H1 (cell line): ENCODE measurements around the gene UBE2D3. TPM values are rescaled to one million over a fixed set of nuclear protein-coding genes. Genes with fewer than 3 reads are reported as not detected.

Experiments used
- BRCA1 ChIP-seq: IDR thresholded peaks from 2 replicates; pipeline ENCODE4 v1.6.1; 2012; ENCODE audit warnings: low read depth, low read length, improper control_type of control experiment
- CEBPB ChIP-seq: IDR thresholded peaks from 2 replicates; pipeline ENCODE4 v1.6.1; 2012; ENCODE audit warnings: low read depth, low read length
- POLR2AphosphoS5 ChIP-seq: IDR thresholded peaks from 2 replicates; pipeline ENCODE4 v1.6.1; 2011; ENCODE audit warnings: low read depth, low read length
- TEAD4 ChIP-seq: IDR thresholded peaks from 2 replicates; pipeline ENCODE4 v1.6.1; 2012; ENCODE audit warnings: low read depth, low read length, inconsistent platforms, mixed read lengths
- YY1 ChIP-seq: IDR thresholded peaks from 2 replicates; pipeline ENCODE4 v1.6.1; 2011; ENCODE audit warnings: low read depth, mild to moderate bottlenecking, low read length
- polyA plus RNA-seq, 7 experiments: library from polyadenylated mRNA; depleted of rRNA in 3 of 7; stranded (reverse) in 5 of 7; unstranded in 2 of 7; fragments of >200 nt in 5 of 7; fragments of 200-250 nt in 2 of 7; gene quantifications; 1 replicate in 5 of 7; 2 replicates in 1 of 7; 4 replicates in 1 of 7; pipeline versions ENCODE4 v1.2.1 to v1.2.3, GENCODE V29; 2011 to 2013; ENCODE audit warnings: missing spikeins in 2 of 7, mixed read lengths in 2 of 7
- total RNA-seq: library from RNA; stranded (reverse); fragmentation: NEBNext Ultra II Directional; extraction: Animal tissue kit (Norgen Biotek cat#: 25700); gene quantifications from 2 replicates; pipeline ENCODE4 v1.2.1, GENCODE V29; 2021
- TF ChIP-seq, protein P1 (sequence below): fragments of 300-600 bp; sonication (generic); IDR thresholded peaks from 2 replicates; pipeline ENCODE4 v1.7.1; 2012; ENCODE audit warnings: low read length, moderate library complexity, mild to moderate bottlenecking, inconsistent platforms; ENCODE audit not compliant: insufficient replicate concordance

The UBE2D3 gene
- total and polyA plus RNA-seq, 2 of the 8 experiments (the other 6 are each of a cell fraction or from before 2014, with no cell fraction given): 396 to 544 TPM

DNA sequence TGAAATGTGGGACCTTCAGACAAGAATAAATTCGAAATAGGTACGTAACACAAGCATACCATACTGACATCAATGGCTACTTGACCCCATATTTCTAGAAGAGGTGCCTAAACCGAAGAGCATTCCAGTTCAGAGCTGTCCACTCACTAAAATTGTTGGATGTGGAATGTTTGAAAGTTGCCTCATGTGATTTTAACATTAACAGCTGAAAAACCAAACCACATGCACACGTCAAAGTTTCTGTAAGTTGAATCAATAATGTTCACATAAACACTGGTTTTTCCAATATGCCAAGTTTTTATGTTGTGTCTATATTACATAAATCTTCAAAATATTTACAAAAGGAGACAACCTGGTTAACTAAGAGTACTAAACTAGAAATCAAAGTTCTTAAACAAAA lies 3.5 kb downstream of the UBE2D3 start (continued):
- TF ChIP-seq, protein P1, sequence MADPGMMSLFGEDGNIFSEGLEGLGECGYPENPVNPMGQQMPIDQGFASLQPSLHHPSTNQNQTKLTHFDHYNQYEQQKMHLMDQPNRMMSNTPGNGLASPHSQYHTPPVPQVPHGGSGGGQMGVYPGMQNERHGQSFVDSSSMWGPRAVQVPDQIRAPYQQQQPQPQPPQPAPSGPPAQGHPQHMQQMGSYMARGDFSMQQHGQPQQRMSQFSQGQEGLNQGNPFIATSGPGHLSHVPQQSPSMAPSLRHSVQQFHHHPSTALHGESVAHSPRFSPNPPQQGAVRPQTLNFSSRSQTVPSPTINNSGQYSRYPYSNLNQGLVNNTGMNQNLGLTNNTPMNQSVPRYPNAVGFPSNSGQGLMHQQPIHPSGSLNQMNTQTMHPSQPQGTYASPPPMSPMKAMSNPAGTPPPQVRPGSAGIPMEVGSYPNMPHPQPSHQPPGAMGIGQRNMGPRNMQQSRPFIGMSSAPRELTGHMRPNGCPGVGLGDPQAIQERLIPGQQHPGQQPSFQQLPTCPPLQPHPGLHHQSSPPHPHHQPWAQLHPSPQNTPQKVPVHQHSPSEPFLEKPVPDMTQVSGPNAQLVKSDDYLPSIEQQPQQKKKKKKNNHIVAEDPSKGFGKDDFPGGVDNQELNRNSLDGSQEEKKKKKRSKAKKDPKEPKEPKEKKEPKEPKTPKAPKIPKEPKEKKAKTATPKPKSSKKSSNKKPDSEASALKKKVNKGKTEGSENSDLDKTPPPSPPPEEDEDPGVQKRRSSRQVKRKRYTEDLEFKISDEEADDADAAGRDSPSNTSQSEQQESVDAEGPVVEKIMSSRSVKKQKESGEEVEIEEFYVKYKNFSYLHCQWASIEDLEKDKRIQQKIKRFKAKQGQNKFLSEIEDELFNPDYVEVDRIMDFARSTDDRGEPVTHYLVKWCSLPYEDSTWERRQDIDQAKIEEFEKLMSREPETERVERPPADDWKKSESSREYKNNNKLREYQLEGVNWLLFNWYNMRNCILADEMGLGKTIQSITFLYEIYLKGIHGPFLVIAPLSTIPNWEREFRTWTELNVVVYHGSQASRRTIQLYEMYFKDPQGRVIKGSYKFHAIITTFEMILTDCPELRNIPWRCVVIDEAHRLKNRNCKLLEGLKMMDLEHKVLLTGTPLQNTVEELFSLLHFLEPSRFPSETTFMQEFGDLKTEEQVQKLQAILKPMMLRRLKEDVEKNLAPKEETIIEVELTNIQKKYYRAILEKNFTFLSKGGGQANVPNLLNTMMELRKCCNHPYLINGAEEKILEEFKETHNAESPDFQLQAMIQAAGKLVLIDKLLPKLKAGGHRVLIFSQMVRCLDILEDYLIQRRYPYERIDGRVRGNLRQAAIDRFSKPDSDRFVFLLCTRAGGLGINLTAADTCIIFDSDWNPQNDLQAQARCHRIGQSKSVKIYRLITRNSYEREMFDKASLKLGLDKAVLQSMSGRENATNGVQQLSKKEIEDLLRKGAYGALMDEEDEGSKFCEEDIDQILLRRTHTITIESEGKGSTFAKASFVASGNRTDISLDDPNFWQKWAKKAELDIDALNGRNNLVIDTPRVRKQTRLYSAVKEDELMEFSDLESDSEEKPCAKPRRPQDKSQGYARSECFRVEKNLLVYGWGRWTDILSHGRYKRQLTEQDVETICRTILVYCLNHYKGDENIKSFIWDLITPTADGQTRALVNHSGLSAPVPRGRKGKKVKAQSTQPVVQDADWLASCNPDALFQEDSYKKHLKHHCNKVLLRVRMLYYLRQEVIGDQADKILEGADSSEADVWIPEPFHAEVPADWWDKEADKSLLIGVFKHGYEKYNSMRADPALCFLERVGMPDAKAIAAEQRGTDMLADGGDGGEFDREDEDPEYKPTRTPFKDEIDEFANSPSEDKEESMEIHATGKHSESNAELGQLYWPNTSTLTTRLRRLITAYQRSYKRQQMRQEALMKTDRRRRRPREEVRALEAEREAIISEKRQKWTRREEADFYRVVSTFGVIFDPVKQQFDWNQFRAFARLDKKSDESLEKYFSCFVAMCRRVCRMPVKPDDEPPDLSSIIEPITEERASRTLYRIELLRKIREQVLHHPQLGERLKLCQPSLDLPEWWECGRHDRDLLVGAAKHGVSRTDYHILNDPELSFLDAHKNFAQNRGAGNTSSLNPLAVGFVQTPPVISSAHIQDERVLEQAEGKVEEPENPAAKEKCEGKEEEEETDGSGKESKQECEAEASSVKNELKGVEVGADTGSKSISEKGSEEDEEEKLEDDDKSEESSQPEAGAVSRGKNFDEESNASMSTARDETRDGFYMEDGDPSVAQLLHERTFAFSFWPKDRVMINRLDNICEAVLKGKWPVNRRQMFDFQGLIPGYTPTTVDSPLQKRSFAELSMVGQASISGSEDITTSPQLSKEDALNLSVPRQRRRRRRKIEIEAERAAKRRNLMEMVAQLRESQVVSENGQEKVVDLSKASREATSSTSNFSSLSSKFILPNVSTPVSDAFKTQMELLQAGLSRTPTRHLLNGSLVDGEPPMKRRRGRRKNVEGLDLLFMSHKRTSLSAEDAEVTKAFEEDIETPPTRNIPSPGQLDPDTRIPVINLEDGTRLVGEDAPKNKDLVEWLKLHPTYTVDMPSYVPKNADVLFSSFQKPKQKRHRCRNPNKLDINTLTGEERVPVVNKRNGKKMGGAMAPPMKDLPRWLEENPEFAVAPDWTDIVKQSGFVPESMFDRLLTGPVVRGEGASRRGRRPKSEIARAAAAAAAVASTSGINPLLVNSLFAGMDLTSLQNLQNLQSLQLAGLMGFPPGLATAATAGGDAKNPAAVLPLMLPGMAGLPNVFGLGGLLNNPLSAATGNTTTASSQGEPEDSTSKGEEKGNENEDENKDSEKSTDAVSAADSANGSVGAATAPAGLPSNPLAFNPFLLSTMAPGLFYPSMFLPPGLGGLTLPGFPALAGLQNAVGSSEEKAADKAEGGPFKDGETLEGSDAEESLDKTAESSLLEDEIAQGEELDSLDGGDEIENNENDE: no peak
- TF ChIP-seq BRCA1: no peak
- no peak for TF ChIP-seq YY1
- no peak for TF ChIP-seq CEBPB
- TF ChIP-seq POLR2AphosphoS5: 0 out of 2 replicates have a peak, but pooled peaks have one; percentile 22
- no peak for TF ChIP-seq TEAD4
